Effector memory CD8-positive, alpha-beta T cell (primary cell): ENCODE data around the gene KRT28.
"Not testable (repeated sequence)": the region's sequence is repeated elsewhere in the genome, so short reads cannot be mapped to it uniquely, and the experiment has no call there.

ENCODE experiments used
- ATAC-seq: fragments of 150-1000 bp; cut with Tn5 transposase; replicated peaks from 2 replicates; pipeline ENCODE4 v1.10.0; 2021; ENCODE audit warnings: mild to moderate bottlenecking, moderate library complexity
- DNase-seq, 3 experiments: peaks; one replicate each; pipeline ENCODE4 v3.0.0; 2021
- H3K27ac Mint-ChIP-seq, 2 donors: one replicate each; pipeline ENCODE4 v1.8.0; 2022; ENCODE audit warnings: mild to moderate bottlenecking in 2 of 2, mixed read lengths in 2 of 2, moderate library complexity in 2 of 2
- H3K27me3 Mint-ChIP-seq, 2 donors: one replicate each; pipeline ENCODE4 v1.8.0; 2022; ENCODE audit warnings: mixed read lengths in 2 of 2
- H3K36me3 Mint-ChIP-seq: one replicate; pipeline ENCODE4 v1.8.0; 2022; ENCODE audit warnings: mild to moderate bottlenecking, moderate library complexity, mixed read lengths; ENCODE audit not compliant: insufficient read depth
- H3K4me1 Mint-ChIP-seq, 2 donors: one replicate each; pipeline ENCODE4 v1.8.0; 2022; ENCODE audit warnings: low read depth in 2 of 2, mixed read lengths in 2 of 2
- H3K4me3 Mint-ChIP-seq, 2 donors: one replicate each; pipeline ENCODE4 v1.8.0; 2022; ENCODE audit warnings: mild to moderate bottlenecking in 2 of 2, mixed read lengths in 2 of 2, moderate library complexity in 2 of 2
- H3K9me3 Mint-ChIP-seq, 2 donors: one replicate each; pipeline ENCODE4 v1.8.0; 2022; ENCODE audit warnings: mixed read lengths in 2 of 2

Gene KRT28

GRCh38 chr17:40753804-40754203 lies 46.0 kb downstream of the KRT28 start:
- Mint-ChIP-seq H3K4me1 (no peaks in the 10 kb centered on the region), H3K4me3 (no peak overlapping the region), H3K9me3 (peaks cover 7% of the 10 kb centered on the region in 2 donors), H3K27me3 (peaks cover 35 to 54% of the 10 kb centered on the region in 2 donors), H3K27ac (no peak overlapping the region), H3K36me3 (no peaks in the 10 kb centered on the region)
- DNase-seq (no peak), ATAC-seq (no peak)

GRCh38 chr17:40751065-40751464 lies 48.7 kb downstream of the KRT28 start:
- H3K9me3 Mint-ChIP-seq, result peaks cover 0 to 3% of the 10 kb centered on the region in 2 donors
- peaks cover 36 to 59% of the 10 kb centered on the region in 2 donors for H3K27me3 Mint-ChIP-seq
- H3K27ac Mint-ChIP-seq, result no peak overlapping the region
- H3K4me3 Mint-ChIP-seq, result no peak overlapping the region
- no peaks in the 10 kb centered on the region for H3K36me3 Mint-ChIP-seq
- DNase-seq, result no peak
- H3K4me1 Mint-ChIP-seq, result no peaks in the 10 kb centered on the region
- no peak for ATAC-seq

GRCh38 chr17:40750391-40750790 lies 49.4 kb downstream of the KRT28 start:
- ATAC-seq (no peak), DNase-seq (no peak)
- Mint-ChIP-seq H3K9me3 (peaks cover 0 to 3% of the 10 kb centered on the region in 2 donors), H3K4me1 (no peaks in the 10 kb centered on the region), H3K27me3 (peaks cover 37 to 61% of the 10 kb centered on the region in 2 donors), H3K4me3 (no peak overlapping the region), H3K36me3 (no peaks in the 10 kb centered on the region), H3K27ac (no peak overlapping the region)

GRCh38 chr17:40748666-40749065 lies 51.1 kb downstream of the KRT28 start:
- DNase-seq, H3K9me3 Mint-ChIP-seq, H3K36me3 Mint-ChIP-seq: not testable (repeated sequence)

More at GRCh38 chr17:40748666-40749065, 51.1 kb downstream of the KRT28 start:
- ATAC-seq, H3K27ac Mint-ChIP-seq, H3K4me3 Mint-ChIP-seq, H3K4me1 Mint-ChIP-seq: not testable (repeated sequence)
- H3K27me3 Mint-ChIP-seq, result peaks cover 51 to 70% of the 10 kb centered on the region in 2 donors
